Common myeloid progenitor, CD34-positive (primary cell): ENCODE data around the gene FTCD. TPM values are rescaled to one million over a fixed set of nuclear protein-coding genes. Genes with fewer than 3 reads are reported as not detected.
"Not testable (repeated sequence)": the region's sequence is repeated elsewhere in the genome, so short reads cannot be mapped to it uniquely, and the experiment has no call there.

Experiments
- CTCF ChIA-PET: fragments of 350-600 bp; sonication (Branson Sonifier 250); formaldehyde crosslinking; loops from one replicate; lab custom pipeline; 2021; ENCODE audit warnings: antibody characterized with exemption; lab: Charles Lee
- POLR2A ChIA-PET: fragments of 350-600 bp; sonication (Branson Sonifier 250); formaldehyde crosslinking; loops from one replicate; lab custom pipeline; 2021; ENCODE audit warnings: antibody characterized with exemption; lab: Charles Lee
- DNase-seq, 3 donors: peaks; one replicate each; pipeline versions ENCODE4 v3.0.0 to v3.0.0-alpha.2; 2013
- H3K27ac ChIP-seq, 2 experiments: 1 replicate in 1 of 2; 2 replicates in 1 of 2; pipeline ENCODE4 v1.7.0; 2013; ENCODE audit warnings: inconsistent platforms in 2 of 2, low read length in 2 of 2, mild to moderate bottlenecking in 2 of 2, low read depth in 1 of 2, moderate library complexity in 1 of 2; ENCODE audit not compliant: severe bottlenecking in 2 of 2, insufficient read depth in 1 of 2, poor library complexity in 1 of 2
- H3K27me3 ChIP-seq, 5 experiments: replicated peaks in 2 of 5; 1 replicate in 3 of 5; 2 replicates in 2 of 5; pipeline versions ENCODE4 v1.6.1 to v1.7.0; 2013; ENCODE audit warnings: low read length in 4 of 5, mild to moderate bottlenecking in 2 of 5, moderate library complexity in 2 of 5, inconsistent platforms in 1 of 5; ENCODE audit not compliant: insufficient read depth in 5 of 5, control insufficient read depth in 4 of 5
- H3K36me3 ChIP-seq, 4 experiments: 1 replicate in 2 of 4; 2 replicates in 2 of 4; pipeline versions ENCODE4 v1.6.1 to v1.7.0; 2013; ENCODE audit warnings: low read length in 3 of 4, control low read depth in 1 of 4, mild to moderate bottlenecking in 1 of 4; ENCODE audit not compliant: control insufficient read depth in 4 of 4, insufficient read depth in 4 of 4
- H3K4me1 ChIP-seq, 4 experiments: 1 replicate in 3 of 4; 2 replicates in 1 of 4; pipeline versions ENCODE4 v1.6.1 to v1.7.1; 2013; ENCODE audit warnings: low read length in 3 of 4, mild to moderate bottlenecking in 3 of 4, control low read depth in 1 of 4, inconsistent platforms in 1 of 4, moderate library complexity in 1 of 4; ENCODE audit not compliant: control insufficient read depth in 4 of 4, insufficient read depth in 4 of 4; ENCODE audit errors: control extremely low read depth in 1 of 4
- H3K4me3 ChIP-seq, 7 experiments: 1 replicate in 4 of 7; 2 replicates in 3 of 7; pipeline versions ENCODE4 v1.5.1 to v1.7.0; 2013; ENCODE audit warnings: mild to moderate bottlenecking in 7 of 7, low read length in 6 of 7, moderate library complexity in 6 of 7, inconsistent platforms in 2 of 7, low read depth in 2 of 7, control low read depth in 1 of 7; ENCODE audit not compliant: insufficient read depth in 4 of 7, control insufficient read depth in 1 of 7; ENCODE audit errors: extremely low read depth in 1 of 7
- H3K9me3 ChIP-seq, 5 experiments: 1 replicate in 4 of 5; 2 replicates in 1 of 5; pipeline versions ENCODE4 v1.6.1 to v1.7.1; 2013; ENCODE audit warnings: low read length in 4 of 5, mild to moderate bottlenecking in 2 of 5, inconsistent platforms in 1 of 5, low read depth in 1 of 5, moderate library complexity in 1 of 5; ENCODE audit not compliant: control insufficient read depth in 4 of 5, insufficient read depth in 2 of 5; ENCODE audit errors: control extremely low read depth in 1 of 5
- WGBS: methylation state at CpG from one replicate; pipeline ENCODE4 v1.1.5; 2013; ENCODE audit not compliant: insufficient coverage; 5-methylcytosine and 5-hydroxymethylcytosine counted together
- polyA plus RNA-seq: library from polyadenylated mRNA; unstranded; fragments of 120-200 nt; gene quantifications from one replicate; pipeline ENCODE4 v1.2.1, GENCODE V29; 2013

FTCD gene
- polyA plus RNA-seq, result 0.20 TPM

GRCh38 chr21:46155514-46156377 is at the start of gene FTCD:
Gene FTCD (minus strand): TSS chr21:46155579. CDS start chr21:46155523, 56 bp downstream.
- H3K4me3 ChIP-seq, result no peak within 1 kb of the TSS
- peaks cover 0 to 9% (median 5%) of the 10 kb centered on the region in 4 experiments for H3K4me1 ChIP-seq
- ChIA-PET POLR2A (no interaction called here), CTCF (interaction anchor here (1.0 kb wide), 1 partner anchor 75 kb away, joined by 3 read pairs; no protein-coding TSS in a partner anchor)
- H3K27me3 ChIP-seq, result no peaks in the 10 kb centered on the region
- WGBS, result over 99% methylated on average over 32 of the region's 34 CpGs
- H3K27ac ChIP-seq, result no peak within 1 kb of the TSS
- H3K36me3 ChIP-seq, result peaks cover 0 to 3% (median 0%) of the 10 kb centered on the region in 4 experiments
- no peaks in the 10 kb centered on the region for H3K9me3 ChIP-seq
- no peak for DNase-seq

- Histone ChIP-seq H3K36me3 (peaks cover 3 to 87% (median 40%) of the 10 kb centered on the region in 4 experiments), H3K9me3 (no peaks in the 10 kb centered on the region), H3K27me3 (no peaks in the 10 kb centered on the region), H3K4me1 (no peaks in the 10 kb centered on the region), H3K27ac (no peak overlapping the region), H3K4me3 (no peak overlapping the region)
- no peak for DNase-seq
- ChIA-PET POLR2A (no interaction called here), CTCF (no interaction called here)
- over 99% methylated on average over 18 of the region's 18 CpGs for WGBS
Observed at GRCh38 chr21:46205166-46205565, 49.8 kb upstream of the FTCD start.

GRCh38 chr21:46203203-46203600 is 47.8 kb upstream of the FTCD start:
- ChIA-PET CTCF (no interaction called here), POLR2A (no interaction called here)
- H3K36me3 ChIP-seq, result peaks cover 11 to 88% (median 40%) of the 10 kb centered on the region in 4 experiments
- WGBS, result 98% methylated on average over 6 of the region's 8 CpGs
- H3K27me3 ChIP-seq, result no peaks in the 10 kb centered on the region
- no peak overlapping the region for H3K27ac ChIP-seq
- DNase-seq, result no peak
- no peaks in the 10 kb centered on the region for H3K9me3 ChIP-seq
- H3K4me1 ChIP-seq, result no peaks in the 10 kb centered on the region
- H3K4me3 ChIP-seq, result no peak overlapping the region

GRCh38 chr21:46202592-46203202 is 47.3 kb upstream of the FTCD start:
- H3K27ac ChIP-seq, result no peak overlapping the region
- DNase-seq, result no peak
- H3K9me3 ChIP-seq, result no peaks in the 10 kb centered on the region
- POLR2A ChIA-PET, result no interaction called here
- no peak overlapping the region for H3K4me3 ChIP-seq
- WGBS, result 95% methylated on average over 5 of the region's 6 CpGs
- H3K36me3 ChIP-seq, result peaks cover 11 to 88% (median 36%) of the 10 kb centered on the region in 4 experiments
- H3K27me3 ChIP-seq, result no peaks in the 10 kb centered on the region
- CTCF ChIA-PET, result interaction anchor here (0.5 kb wide), 1 partner anchor 50 kb away, joined by 4 read pairs; no protein-coding TSS in a partner anchor
- H3K4me1 ChIP-seq, result no peaks in the 10 kb centered on the region

- H3K4me1 ChIP-seq, H3K27me3 ChIP-seq, DNase-seq, POLR2A ChIA-PET, H3K27ac ChIP-seq, H3K9me3 ChIP-seq, CTCF ChIA-PET, H3K4me3 ChIP-seq: not testable (repeated sequence)
- WGBS, result no CpG with 5 or more reads among the region's 8 CpGs
- peaks cover 11 to 84% (median 30%) of the 10 kb centered on the region in 4 experiments for H3K36me3 ChIP-seq
Observed at GRCh38 chr21:46200877-46201803, 45.8 kb upstream of the FTCD start.

GRCh38 chr21:46199436-46200373 is 44.3 kb upstream of the FTCD start:
- Histone ChIP-seq H3K4me1 (no peaks in the 10 kb centered on the region), H3K27me3 (no peaks in the 10 kb centered on the region), H3K9me3 (no peaks in the 10 kb centered on the region), H3K4me3 (no peak overlapping the region), H3K36me3 (peaks cover 11 to 84% (median 31%) of the 10 kb centered on the region in 4 experiments), H3K27ac (no peak overlapping the region)
- no peak for DNase-seq
- 89% methylated on average over 6 of the region's 13 CpGs for WGBS
- ChIA-PET POLR2A (no interaction called here), CTCF (interaction anchor here (0.8 to 2.0 kb wide), 2 partner anchors 28 to 76 kb away, joined by 4 to 5 read pairs; no protein-coding TSS in a partner anchor)
